CD8-positive, alpha-beta memory T cell (primary cell): ENCODE data around the gene CDH23. TPM values are rescaled to one million over a fixed set of nuclear protein-coding genes. Genes with fewer than 3 reads are reported as not detected.

Source experiments
- CTCF ChIA-PET: fragments of 350-600 bp; sonication (Branson Sonifier 250); formaldehyde crosslinking; loops from one replicate; lab custom pipeline; 2021; ENCODE audit warnings: antibody characterized with exemption; lab: Charles Lee
- POLR2A ChIA-PET: fragments of 350-600 bp; sonication (Branson Sonifier 250); formaldehyde crosslinking; loops from one replicate; lab custom pipeline; 2021; ENCODE audit warnings: antibody characterized with exemption; lab: Charles Lee
- DNase-seq, 5 donors: peaks; one replicate each; pipeline versions ENCODE4 v3.0.0 to v3.0.0-alpha.2; 2020 to 2022; ENCODE audit warnings: mixed read lengths in 1 of 5
- H3K27ac ChIP-seq: one replicate; pipeline ENCODE4 v1.7.0; 2013; ENCODE audit warnings: low read depth, mild to moderate bottlenecking, low read length, moderate library complexity
- H3K27me3 ChIP-seq: 2 replicates; pipeline ENCODE4 v1.7.0; 2013; ENCODE audit warnings: low read length, mild to moderate bottlenecking; ENCODE audit not compliant: insufficient read depth, poor library complexity, severe bottlenecking
- H3K36me3 ChIP-seq: 2 replicates; pipeline ENCODE4 v1.7.0; 2013; ENCODE audit warnings: mild to moderate bottlenecking, low read length, moderate library complexity; ENCODE audit not compliant: insufficient read depth
- H3K4me1 ChIP-seq: 2 replicates; pipeline ENCODE4 v1.7.0; 2013; ENCODE audit warnings: mild to moderate bottlenecking, low read length, moderate library complexity; ENCODE audit not compliant: insufficient read depth
- H3K4me3 ChIP-seq: 2 replicates; pipeline ENCODE4 v1.7.0; 2013; ENCODE audit warnings: mild to moderate bottlenecking, low read length
- H3K9me3 ChIP-seq: 2 replicates; pipeline ENCODE4 v1.7.0; 2013; ENCODE audit warnings: mild to moderate bottlenecking, low read length
- H3K27ac Mint-ChIP-seq, 8 donors: one replicate each; pipeline ENCODE4 v1.8.0; 2020 to 2021; ENCODE audit warnings: mixed read lengths in 8 of 8, mild to moderate bottlenecking in 6 of 8, inconsistent platforms in 3 of 8, moderate library complexity in 3 of 8
- H3K27me3 Mint-ChIP-seq, 2 donors: one replicate each; pipeline ENCODE4 v1.8.0; 2020 to 2021; ENCODE audit warnings: mixed read lengths in 2 of 2, mild to moderate bottlenecking in 1 of 2, moderate library complexity in 1 of 2
- H3K36me3 Mint-ChIP-seq, 3 donors: one replicate each; pipeline ENCODE4 v1.8.0; 2020 to 2021; ENCODE audit warnings: mixed read lengths in 3 of 3, inconsistent platforms in 1 of 3, mild to moderate bottlenecking in 1 of 3
- H3K4me1 Mint-ChIP-seq, 3 donors: one replicate each; pipeline ENCODE4 v1.8.0; 2020 to 2021; ENCODE audit warnings: mixed read lengths in 3 of 3, inconsistent platforms in 1 of 3, mild to moderate bottlenecking in 1 of 3
- H3K4me3 Mint-ChIP-seq, 7 donors: one replicate each; pipeline ENCODE4 v1.8.0; 2020 to 2021; ENCODE audit warnings: mixed read lengths in 7 of 7, mild to moderate bottlenecking in 6 of 7, moderate library complexity in 4 of 7, inconsistent platforms in 2 of 7
- H3K9me3 Mint-ChIP-seq, 5 donors: one replicate each; pipeline ENCODE4 v1.8.0; 2020 to 2022; ENCODE audit warnings: mixed read lengths in 5 of 5, mild to moderate bottlenecking in 3 of 5, moderate library complexity in 2 of 5, inconsistent platforms in 1 of 5
- polyA plus RNA-seq: library from polyadenylated mRNA; unstranded; fragments of 300-500 nt; fragmentation: Illumina TruSeq; gene quantifications from one replicate; pipeline ENCODE4 v1.2.3, GENCODE V29; 2021
- total RNA-seq, 2 experiments: library from RNA; stranded (reverse); gene quantifications; one replicate each; pipeline ENCODE4 v1.2.3, GENCODE V29; 2021

CDH23 gene
- total and polyA plus RNA-seq, 3 experiments from 2014 or later = 0.74 to 2.0 (median 0.78) TPM

DNA sequence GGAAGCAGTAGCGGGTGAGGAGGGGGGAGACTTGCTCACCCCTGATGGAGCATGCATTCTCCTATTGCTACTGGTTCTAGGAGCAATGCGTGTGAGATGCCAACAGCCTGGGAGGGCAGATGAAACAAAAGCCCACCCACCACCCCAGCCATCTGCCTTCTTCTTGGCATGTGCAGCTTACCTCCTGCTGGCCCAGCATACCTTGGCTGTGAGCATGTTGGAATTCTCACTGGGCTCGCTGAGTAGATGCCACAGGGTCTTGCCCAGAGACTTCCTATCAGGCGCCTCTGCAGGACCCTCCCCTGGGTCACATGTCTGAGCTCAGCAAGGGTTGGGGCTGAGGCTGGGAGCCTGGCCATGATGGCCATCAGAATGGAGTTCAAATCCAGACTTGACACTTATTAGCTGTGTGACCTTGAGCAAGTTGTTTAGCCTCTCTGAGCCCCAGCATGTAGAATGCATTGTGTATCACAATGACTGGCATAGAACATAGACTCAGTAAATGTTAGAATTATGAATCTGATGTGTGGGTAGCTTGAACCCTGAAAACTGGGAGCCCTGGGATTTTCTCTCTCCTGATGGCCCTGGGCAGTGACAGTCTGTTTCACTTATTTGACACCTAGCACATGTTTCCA lies 38.2 kb downstream of the CDH23 start:
- Histone ChIP-seq H3K4me1 (peaks cover 7% of the 10 kb centered on the region), H3K4me3 (no peak overlapping the region), H3K9me3 (no peaks in the 10 kb centered on the region), H3K27ac (no peak overlapping the region), H3K27me3 (no peaks in the 10 kb centered on the region), H3K36me3 (no peaks in the 10 kb centered on the region)
- DNase-seq = no peak
- H3K4me3 Mint-ChIP-seq = no peak overlapping the region
- H3K36me3 Mint-ChIP-seq = no peaks in the 10 kb centered on the region
- ChIA-PET POLR2A (no interaction called here), CTCF (no interaction called here)
- H3K27ac Mint-ChIP-seq = peak overlapping the region in 2 of 8 donors; percentile 34 to 53
- peaks cover 8 to 14% of the 10 kb centered on the region in 2 donors for H3K27me3 Mint-ChIP-seq
- no peaks in the 10 kb centered on the region for H3K9me3 Mint-ChIP-seq
- H3K4me1 Mint-ChIP-seq = peaks cover 9 to 11% (median 10%) of the 10 kb centered on the region in 3 donors

DNA sequence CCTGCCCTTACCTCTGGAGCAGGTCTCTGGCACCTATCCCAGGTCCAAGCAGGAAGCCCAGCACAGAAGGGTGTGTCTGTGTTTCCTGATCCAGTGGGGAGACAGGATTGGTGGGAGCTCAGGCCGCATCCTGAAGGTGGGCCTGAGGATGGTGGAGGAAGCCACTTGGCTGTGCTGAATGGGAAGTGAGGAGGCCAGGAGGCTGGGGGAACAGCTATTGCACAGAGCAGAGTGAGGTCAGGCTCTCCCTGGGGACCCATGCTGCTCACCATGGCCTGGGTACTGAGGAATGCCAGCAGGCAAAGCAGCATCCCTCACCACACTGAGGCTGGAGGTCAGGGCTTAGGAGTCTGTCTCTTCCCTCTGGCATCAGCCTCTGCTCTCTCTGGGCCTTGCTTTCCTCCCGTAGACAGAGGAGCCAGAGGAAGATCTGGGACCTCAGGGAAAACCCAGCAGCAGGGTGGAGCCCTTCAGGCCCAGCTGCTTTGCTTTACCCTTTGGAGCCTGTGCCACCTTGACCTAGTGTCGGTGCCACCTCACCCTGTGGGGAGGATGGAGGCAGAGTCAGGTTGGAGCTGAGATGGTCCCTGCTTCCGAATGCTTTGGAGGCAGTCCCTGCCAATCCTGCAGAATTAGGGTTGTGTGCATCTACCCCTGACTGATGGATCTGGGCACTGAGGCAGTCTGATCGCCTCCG lies 39.0 kb downstream of the CDH23 start:
- no peaks in the 10 kb centered on the region for H3K27me3 ChIP-seq
- CTCF ChIA-PET = no interaction called here
- H3K36me3 Mint-ChIP-seq = no peaks in the 10 kb centered on the region
- H3K4me1 ChIP-seq = peaks cover 7% of the 10 kb centered on the region
- H3K4me3 ChIP-seq = no peak overlapping the region
- H3K27me3 Mint-ChIP-seq = peaks cover 8 to 13% of the 10 kb centered on the region in 2 donors
- H3K9me3 ChIP-seq = no peaks in the 10 kb centered on the region
- H3K9me3 Mint-ChIP-seq = no peaks in the 10 kb centered on the region
- H3K4me1 Mint-ChIP-seq = peaks cover 9 to 11% (median 10%) of the 10 kb centered on the region in 3 donors
- no peak overlapping the region for H3K27ac ChIP-seq
- H3K36me3 ChIP-seq = no peaks in the 10 kb centered on the region
- H3K4me3 Mint-ChIP-seq = no peak overlapping the region
- POLR2A ChIA-PET = no interaction called here
- H3K27ac Mint-ChIP-seq = peak overlapping the region in 1 of 8 donors; percentile 20
- DNase-seq = no peak

DNA sequence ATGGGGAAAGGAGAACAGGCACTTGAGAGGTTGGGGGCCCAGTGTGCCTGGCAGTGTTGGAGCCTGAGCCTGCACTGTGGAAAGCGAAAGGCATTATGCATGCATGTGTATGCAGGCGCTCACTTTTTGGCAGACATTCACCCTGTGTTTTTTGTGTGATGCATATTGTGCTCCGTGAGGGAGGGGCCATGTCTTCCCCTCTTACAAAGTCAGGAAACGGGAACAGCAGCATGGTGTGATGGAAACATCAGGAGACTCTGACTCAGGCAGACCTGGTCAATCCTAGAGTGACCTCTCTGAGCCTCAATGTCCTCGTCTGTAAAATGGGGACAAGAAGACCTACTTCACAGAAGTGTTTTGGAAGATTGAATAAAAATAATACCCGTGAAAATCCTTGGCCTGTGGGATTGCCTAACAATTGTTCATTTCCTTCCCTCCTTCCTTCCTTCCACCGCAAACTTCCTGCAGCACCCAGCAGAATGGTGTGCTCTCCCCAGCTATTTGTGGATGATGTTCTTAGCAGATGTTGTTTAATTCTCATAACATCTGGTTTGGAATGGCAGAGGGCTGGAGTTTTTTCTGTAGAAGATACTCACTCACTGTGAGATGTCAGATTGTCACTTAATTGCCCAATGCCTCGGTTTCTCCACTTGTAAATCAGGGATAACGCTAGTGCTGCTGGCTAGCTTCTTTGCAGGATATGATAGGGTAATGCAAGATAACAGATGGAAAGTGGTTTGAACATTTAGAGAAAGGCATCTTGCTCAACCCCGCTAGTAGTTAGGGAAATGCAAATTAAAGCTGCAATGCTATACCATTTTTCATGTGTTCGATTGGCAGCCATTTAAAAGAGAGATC lies 39.8 kb downstream of the CDH23 start:
- Histone ChIP-seq H3K9me3 (no peaks in the 10 kb centered on the region), H3K4me3 (no peak overlapping the region), H3K27ac (no peak overlapping the region), H3K27me3 (no peaks in the 10 kb centered on the region), H3K36me3 (no peaks in the 10 kb centered on the region), H3K4me1 (peaks cover 7% of the 10 kb centered on the region)
- Mint-ChIP-seq H3K36me3 (no peaks in the 10 kb centered on the region), H3K27ac (no peak overlapping the region), H3K9me3 (no peaks in the 10 kb centered on the region), H3K27me3 (peaks cover 4 to 13% of the 10 kb centered on the region in 2 donors), H3K4me1 (peaks cover 9 to 11% (median 10%) of the 10 kb centered on the region in 3 donors), H3K4me3 (no peak overlapping the region)
- ChIA-PET CTCF (no interaction called here), POLR2A (no interaction called here)
- no peak for DNase-seq

DNA sequence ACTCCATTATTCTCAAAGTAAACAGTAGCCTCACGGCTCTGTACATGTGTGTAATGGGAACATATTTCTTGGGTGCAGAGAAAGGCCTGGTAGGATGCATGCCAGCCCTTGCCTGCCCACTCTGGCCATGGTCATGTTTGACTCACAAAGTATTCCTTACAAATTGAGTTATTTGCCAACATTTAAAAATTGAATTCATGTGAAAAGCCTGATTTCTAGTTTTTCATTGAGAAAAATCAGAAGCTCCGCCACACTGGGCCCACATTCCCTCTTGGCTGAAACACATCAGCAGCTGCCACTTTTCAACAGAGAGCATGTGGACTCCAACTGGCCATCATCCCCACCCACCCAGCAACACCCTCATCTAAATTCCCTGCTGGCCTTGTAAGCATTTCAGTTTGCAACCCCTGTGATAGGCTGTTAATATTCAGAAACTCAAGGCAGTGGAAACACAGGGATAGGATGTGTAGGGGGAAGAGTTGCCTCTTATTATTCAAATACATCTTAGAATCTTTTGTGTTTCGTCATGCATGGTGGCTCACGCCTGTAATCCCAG lies 40.9 kb downstream of the CDH23 start:
- no peak overlapping the region for H3K4me3 Mint-ChIP-seq
- Histone ChIP-seq H3K36me3 (no peaks in the 10 kb centered on the region), H3K27me3 (no peaks in the 10 kb centered on the region), H3K4me3 (no peak overlapping the region), H3K9me3 (no peaks in the 10 kb centered on the region), H3K4me1 (peaks cover 7% of the 10 kb centered on the region), H3K27ac (no peak overlapping the region)
- peaks cover 2 to 13% of the 10 kb centered on the region in 2 donors for H3K27me3 Mint-ChIP-seq
- DNase-seq = no peak
- POLR2A ChIA-PET = interaction anchor here (0.7 kb wide), 1 partner anchor 1464 kb away, joined by 5 read pairs; no protein-coding TSS in a partner anchor
- H3K4me1 Mint-ChIP-seq = peaks cover 9 to 11% (median 10%) of the 10 kb centered on the region in 3 donors
- CTCF ChIA-PET = no interaction called here
- H3K36me3 Mint-ChIP-seq = no peaks in the 10 kb centered on the region
- H3K27ac Mint-ChIP-seq = no peak overlapping the region
- no peaks in the 10 kb centered on the region for H3K9me3 Mint-ChIP-seq

DNA sequence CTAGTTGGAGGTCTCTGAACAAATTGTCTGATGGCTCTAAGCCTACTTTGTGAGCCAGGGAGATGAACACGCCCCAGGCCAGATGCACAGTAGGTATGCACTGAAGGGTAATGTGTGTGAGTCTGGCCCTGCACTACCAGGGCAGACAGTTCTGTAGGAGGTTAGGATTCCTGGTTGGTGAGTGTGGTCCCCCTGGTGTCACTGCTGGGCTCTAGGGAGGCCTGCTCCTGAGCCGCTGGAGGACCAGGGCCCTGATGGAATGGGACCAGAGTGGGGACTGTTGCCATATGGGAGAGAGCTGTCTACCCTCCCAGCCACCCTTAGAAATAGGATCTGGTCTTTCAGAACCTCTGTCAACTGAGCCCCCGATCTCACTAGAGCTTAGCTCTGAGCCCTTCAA lies 42.0 kb downstream of the CDH23 start:
- H3K9me3 ChIP-seq = no peaks in the 10 kb centered on the region
- ChIA-PET CTCF (no interaction called here), POLR2A (no interaction called here)
- H3K27ac ChIP-seq = no peak overlapping the region
- H3K4me1 Mint-ChIP-seq = peaks cover 7 to 10% (median 9%) of the 10 kb centered on the region in 3 donors
- no peaks in the 10 kb centered on the region for H3K9me3 Mint-ChIP-seq
- peaks cover 2 to 3% of the 10 kb centered on the region in 2 donors for H3K27me3 Mint-ChIP-seq
- no peak for DNase-seq
- no peaks in the 10 kb centered on the region for H3K27me3 ChIP-seq
- no peaks in the 10 kb centered on the region for H3K36me3 ChIP-seq
- H3K36me3 Mint-ChIP-seq = no peaks in the 10 kb centered on the region
- no peak overlapping the region for H3K27ac Mint-ChIP-seq
- peaks cover 7% of the 10 kb centered on the region for H3K4me1 ChIP-seq
- H3K4me3 Mint-ChIP-seq = no peak overlapping the region
- H3K4me3 ChIP-seq = no peak overlapping the region

DNA sequence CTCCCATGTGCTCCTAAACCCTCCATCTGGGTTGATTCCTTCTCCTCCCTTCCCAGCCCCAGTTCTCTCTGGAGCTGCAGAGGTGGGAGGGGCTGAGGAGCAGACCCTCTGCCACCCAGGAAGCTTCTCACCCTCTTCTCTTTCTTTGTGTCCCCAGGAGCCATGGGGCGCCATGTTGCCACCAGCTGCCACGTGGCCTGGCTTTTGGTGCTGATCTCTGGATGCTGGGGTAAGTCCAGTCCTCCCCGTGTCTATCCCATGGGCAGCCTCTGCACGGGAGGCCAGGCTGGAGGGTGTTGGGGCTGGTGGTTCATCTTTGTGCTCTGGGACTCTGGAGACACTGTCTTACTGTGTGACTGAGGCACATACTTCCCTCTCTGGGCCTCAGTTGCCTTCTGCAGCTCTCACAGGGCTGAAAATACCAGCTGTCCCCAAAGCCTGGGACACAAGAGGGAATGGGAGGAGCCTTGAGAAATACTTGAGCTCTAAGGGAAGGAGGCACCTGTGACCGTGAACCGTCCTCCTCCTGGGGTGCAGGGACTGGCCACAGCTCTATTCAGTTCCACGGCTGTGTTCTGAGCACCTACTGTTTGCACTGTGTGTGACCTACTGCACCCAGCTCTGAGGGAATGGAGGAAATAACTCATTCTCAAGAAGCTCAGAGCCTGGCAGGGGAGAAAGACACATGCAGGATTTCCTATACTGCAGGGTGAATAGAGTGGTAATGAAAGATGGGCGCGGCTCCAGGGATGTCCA lies 43.1 kb downstream of the CDH23 start:
- no peaks in the 10 kb centered on the region for H3K36me3 Mint-ChIP-seq
- no peak overlapping the region for H3K27ac ChIP-seq
- CTCF ChIA-PET = interaction anchor here (0.9 kb wide), 1 partner anchor 11 kb away, joined by 3 read pairs; no protein-coding TSS in a partner anchor

DNA sequence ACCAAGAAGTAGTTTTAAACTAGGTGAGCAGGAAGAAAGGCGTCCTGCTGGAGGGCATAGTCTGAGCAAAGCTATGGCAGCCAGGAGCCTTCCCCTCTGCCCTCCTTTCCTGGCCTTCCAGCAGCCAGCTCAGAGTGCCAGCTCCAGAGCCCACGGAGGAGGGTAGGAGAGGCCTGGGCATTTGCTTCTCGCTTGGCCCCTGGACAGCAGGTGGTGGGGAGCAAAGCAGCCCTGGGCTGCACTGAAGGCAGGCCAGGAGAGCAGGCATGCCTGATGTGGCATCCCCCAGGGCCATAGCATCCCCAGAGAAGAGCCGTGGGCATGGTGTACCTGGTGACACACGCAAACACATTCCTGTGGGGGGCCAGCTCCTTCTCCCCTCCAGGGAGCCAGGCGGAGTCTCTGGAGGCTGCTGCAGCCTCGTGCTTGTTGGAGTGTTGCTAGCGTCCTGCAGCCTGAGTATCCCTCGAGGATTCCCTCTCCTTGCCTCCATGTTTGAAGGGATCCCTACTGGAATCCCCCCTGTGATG lies 43.9 kb downstream of the CDH23 start:
- no peak for DNase-seq
- ChIA-PET CTCF (interaction anchor here (0.9 kb wide), 1 partner anchor 12 kb away, joined by 3 read pairs; no protein-coding TSS in a partner anchor), POLR2A (no interaction called here)
- Mint-ChIP-seq H3K27me3 (no peaks in the 10 kb centered on the region), H3K36me3 (no peaks in the 10 kb centered on the region), H3K4me1 (no peaks in the 10 kb centered on the region), H3K9me3 (no peaks in the 10 kb centered on the region), H3K4me3 (no peak overlapping the region), H3K27ac (no peak overlapping the region)
- Histone ChIP-seq H3K9me3 (no peaks in the 10 kb centered on the region), H3K27me3 (no peaks in the 10 kb centered on the region), H3K4me3 (no peak overlapping the region), H3K27ac (no peak overlapping the region), H3K36me3 (no peaks in the 10 kb centered on the region), H3K4me1 (no peaks in the 10 kb centered on the region)

More for the DNA sequence above, 43.1 kb downstream of the CDH23 start:
- Mint-ChIP-seq H3K27me3 (no peaks in the 10 kb centered on the region), H3K27ac (no peak overlapping the region), H3K4me1 (peaks cover 0 to 4% (median 0%) of the 10 kb centered on the region in 3 donors), H3K9me3 (no peaks in the 10 kb centered on the region), H3K4me3 (no peak overlapping the region)
- H3K9me3 ChIP-seq = no peaks in the 10 kb centered on the region
- POLR2A ChIA-PET = no interaction called here
- no peaks in the 10 kb centered on the region for H3K4me1 ChIP-seq
- no peaks in the 10 kb centered on the region for H3K27me3 ChIP-seq
- no peaks in the 10 kb centered on the region for H3K36me3 ChIP-seq
- H3K4me3 ChIP-seq = no peak overlapping the region
- DNase-seq = no peak
